Activated naive CD4-positive, alpha-beta T cell treated with anti-CD3 and anti-CD28 coated beads, Interleukin-2, amount 50 U/mL, for 16 hours (primary cell): Measurements from ENCODE around the gene PRKAB2.
"Not testable (repeated sequence)": the region's sequence is repeated elsewhere in the genome, so short reads cannot be mapped to it uniquely, and the experiment has no call there.

Experiments used
- DNase-seq: peaks from one replicate; pipeline ENCODE4 v3.0.0-alpha.2; 2020

Gene PRKAB2

GRCh38 chr1:147109041-147109440 is 63.2 kb downstream of the PRKAB2 start:
- DNase-seq, result no peak

- DNase-seq, result not testable (repeated sequence)
Measured at GRCh38 chr1:147106407-147106881, 65.8 kb downstream of the PRKAB2 start.

- DNase-seq, result no peak
Measured at GRCh38 chr1:147105909-147106308, 66.4 kb downstream of the PRKAB2 start.
